ENCODE data around the gene ESYT2. TPM values are rescaled to one million over a fixed set of nuclear protein-coding genes. Genes with fewer than 3 reads are reported as not detected.

Gene ESYT2
- total RNA-seq, 1 donor from 2014 or later = 61.3 TPM

- Mint-ChIP-seq H3K4me1 (peaks cover 7% of the 10 kb centered on the region), H3K27me3 (no peaks in the 10 kb centered on the region), H3K36me3 (ENCODE audit: low read depth) (peaks cover 33% of the 10 kb centered on the region), H3K9me3 (no peaks in the 10 kb centered on the region), H3K4me3 (no peak overlapping the region), H3K27ac (peak overlapping the region; percentile 67)
- intact Hi-C loops (cut with micrococcal nuclease) = no loop called here
- peak; percentile 50 for DNase-seq
Observed at GRCh38 chr7:158729646-158730382, 99.5 kb downstream of the ESYT2 start.

DNA sequence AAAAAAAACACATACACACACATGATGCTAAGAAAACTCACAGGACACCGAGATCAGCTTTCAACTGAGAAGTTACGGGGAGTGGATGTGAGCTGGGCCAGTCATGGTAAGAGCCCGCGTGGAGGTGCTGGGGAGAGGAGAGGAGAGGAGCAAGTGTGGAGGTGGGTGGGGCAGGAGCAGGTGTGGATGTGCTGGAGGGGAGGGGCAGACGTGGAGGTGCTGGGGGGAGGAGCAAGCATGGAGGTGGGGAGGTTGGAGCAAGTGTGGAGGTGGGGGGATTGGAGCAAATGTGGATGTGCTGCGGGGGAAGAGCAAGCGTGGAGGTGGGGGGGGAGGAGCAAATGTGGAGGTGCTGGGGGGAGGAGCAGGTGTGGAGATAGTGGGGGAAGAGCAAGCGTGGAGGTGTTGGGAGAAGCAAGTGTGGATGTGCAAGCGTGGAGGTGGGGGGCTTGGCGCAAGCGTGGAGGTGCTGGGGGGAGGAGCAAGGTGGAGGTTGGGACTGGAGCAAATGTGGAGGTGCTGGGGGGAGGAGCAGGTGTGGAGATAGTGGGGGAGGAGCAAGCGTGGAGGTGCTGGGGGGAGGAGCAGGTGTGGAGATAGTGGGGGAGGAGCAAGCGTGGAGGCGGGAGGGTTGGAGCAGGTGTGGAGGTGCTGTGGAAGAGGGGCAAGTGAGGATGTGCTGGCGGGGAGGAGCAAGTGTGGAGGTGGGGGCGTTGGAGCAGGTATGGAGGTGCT, 100.2 kb downstream of the ESYT2 start:
- intact Hi-C loops (cut with micrococcal nuclease) = no loop called here
- Mint-ChIP-seq H3K9me3 (no peaks in the 10 kb centered on the region), H3K27me3 (no peaks in the 10 kb centered on the region), H3K27ac (no peak overlapping the region), H3K4me3 (no peak overlapping the region), H3K36me3 (ENCODE audit: low read depth) (peaks cover 25% of the 10 kb centered on the region), H3K4me1 (peaks cover 6% of the 10 kb centered on the region)
- peak; percentile 47 for DNase-seq

DNA sequence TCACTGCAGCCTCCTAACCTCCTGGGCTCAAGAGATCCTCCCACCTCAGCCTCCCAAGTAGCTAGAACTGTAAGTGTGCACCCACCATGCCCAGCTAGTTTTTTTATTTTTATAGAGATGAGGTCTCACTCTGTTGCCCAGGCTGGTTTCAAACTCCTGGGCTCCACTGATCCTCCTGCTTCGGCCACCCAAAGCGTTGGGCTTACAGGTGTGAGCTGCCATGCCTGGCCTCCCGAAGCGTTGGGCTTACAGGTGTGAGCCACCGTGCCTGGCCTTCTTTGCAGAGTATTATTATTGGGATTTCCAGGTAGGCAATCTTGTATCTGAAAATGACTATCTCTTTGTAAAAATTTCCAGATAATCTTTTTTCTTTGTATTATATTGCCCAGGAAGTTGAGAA, 101.6 kb downstream of the ESYT2 start:
- H3K4me1 Mint-ChIP-seq = peaks cover 6% of the 10 kb centered on the region
- H3K36me3 Mint-ChIP-seq (ENCODE audit: low read depth) = peaks cover 19% of the 10 kb centered on the region
- H3K4me3 Mint-ChIP-seq = no peak overlapping the region
- no peak overlapping the region for H3K27ac Mint-ChIP-seq
- no peaks in the 10 kb centered on the region for H3K27me3 Mint-ChIP-seq
- no peaks in the 10 kb centered on the region for H3K9me3 Mint-ChIP-seq
- peak; percentile 34 for DNase-seq
- intact Hi-C loops (cut with micrococcal nuclease) = no loop called here

DNA sequence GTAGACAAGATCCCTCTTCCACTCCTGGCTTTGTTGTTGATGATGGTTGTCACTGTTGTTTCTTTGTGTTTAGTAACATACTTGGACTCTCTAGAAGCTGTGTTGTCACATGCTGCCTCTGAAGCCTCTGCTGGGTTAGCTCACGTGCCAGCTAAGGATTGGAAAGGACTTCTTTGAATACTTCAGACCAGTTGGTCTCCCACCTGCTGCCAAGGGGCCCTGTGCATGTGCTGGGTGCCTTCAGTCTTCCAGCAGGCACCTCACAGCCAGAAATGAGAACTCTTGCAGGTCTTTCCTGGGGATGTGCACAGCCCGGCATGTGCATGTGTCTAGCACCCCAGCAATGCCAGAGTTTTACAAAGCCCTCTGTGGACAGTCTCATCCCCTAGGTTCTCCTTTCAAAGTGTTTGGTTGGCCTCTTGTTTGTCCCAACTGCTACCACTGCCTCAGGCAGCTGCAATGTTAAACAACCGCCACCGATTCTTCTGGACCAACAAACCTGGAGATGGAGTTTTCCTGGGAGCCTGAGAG, 103.0 kb downstream of the ESYT2 start:
- H3K27ac Mint-ChIP-seq = no peak overlapping the region
- no peaks in the 10 kb centered on the region for H3K27me3 Mint-ChIP-seq
- H3K9me3 Mint-ChIP-seq = no peaks in the 10 kb centered on the region
- peaks cover 6% of the 10 kb centered on the region for H3K4me1 Mint-ChIP-seq
- no peak overlapping the region for H3K4me3 Mint-ChIP-seq
- H3K36me3 Mint-ChIP-seq (ENCODE audit: low read depth) = peaks cover 17% of the 10 kb centered on the region
- DNase-seq = peak; percentile 56
- intact Hi-C loops (cut with micrococcal nuclease) = no loop called here

GRCh38 chr7:158725506-158725800, 103.9 kb downstream of the ESYT2 start:
- intact Hi-C loops (cut with micrococcal nuclease) = no loop called here
- no peaks in the 10 kb centered on the region for H3K9me3 Mint-ChIP-seq
- no peak overlapping the region for H3K27ac Mint-ChIP-seq
- H3K4me1 Mint-ChIP-seq = peaks cover 3% of the 10 kb centered on the region
- peaks cover 12% of the 10 kb centered on the region for H3K36me3 Mint-ChIP-seq (ENCODE audit: low read depth)
- DNase-seq = no peak
- no peak overlapping the region for H3K4me3 Mint-ChIP-seq
- H3K27me3 Mint-ChIP-seq = no peaks in the 10 kb centered on the region

DNA sequence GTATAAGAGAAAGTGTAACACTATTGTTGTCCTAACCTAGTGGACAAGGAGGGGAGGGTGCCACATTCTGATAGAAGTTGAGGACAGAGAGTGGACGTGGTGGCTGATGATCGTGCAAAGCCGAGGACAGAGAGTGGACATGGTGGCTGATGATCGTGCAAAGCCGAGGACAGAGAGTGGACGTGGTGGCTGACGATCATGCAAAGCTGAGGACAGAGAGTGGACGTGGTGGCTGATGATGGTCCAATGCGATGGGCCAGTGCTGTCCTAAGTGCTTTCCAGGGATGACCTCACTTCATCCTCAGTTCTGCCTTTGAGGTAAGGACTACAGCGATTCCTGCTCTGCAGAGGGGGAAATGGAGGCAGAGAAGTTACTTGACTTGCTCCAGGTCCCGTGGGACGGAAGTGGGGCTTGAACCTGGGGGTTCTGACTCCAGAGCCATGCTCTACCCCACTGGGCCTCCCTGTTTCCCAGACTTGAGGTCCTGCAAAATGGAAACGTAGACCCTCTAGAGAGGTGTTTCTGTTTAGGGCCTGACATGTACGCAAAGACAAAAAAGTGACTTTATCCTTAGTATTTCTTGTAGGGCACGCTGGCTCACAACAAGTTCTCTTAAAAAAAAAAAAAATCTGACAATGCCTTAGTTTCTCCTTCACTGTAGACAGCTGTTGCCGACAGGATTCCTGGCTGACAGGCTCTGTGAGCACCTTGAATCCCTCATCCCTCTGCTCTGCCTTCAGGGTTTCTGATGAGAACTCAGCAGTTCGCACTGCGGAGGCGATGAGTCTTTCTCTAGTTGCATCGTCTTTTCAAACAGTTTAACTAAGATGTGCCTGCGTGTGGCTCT, 104.4 kb downstream of the ESYT2 start:
- no peaks in the 10 kb centered on the region for H3K27me3 Mint-ChIP-seq
- H3K9me3 Mint-ChIP-seq = no peaks in the 10 kb centered on the region
- intact Hi-C loops (cut with micrococcal nuclease) = no loop called here

DNA sequence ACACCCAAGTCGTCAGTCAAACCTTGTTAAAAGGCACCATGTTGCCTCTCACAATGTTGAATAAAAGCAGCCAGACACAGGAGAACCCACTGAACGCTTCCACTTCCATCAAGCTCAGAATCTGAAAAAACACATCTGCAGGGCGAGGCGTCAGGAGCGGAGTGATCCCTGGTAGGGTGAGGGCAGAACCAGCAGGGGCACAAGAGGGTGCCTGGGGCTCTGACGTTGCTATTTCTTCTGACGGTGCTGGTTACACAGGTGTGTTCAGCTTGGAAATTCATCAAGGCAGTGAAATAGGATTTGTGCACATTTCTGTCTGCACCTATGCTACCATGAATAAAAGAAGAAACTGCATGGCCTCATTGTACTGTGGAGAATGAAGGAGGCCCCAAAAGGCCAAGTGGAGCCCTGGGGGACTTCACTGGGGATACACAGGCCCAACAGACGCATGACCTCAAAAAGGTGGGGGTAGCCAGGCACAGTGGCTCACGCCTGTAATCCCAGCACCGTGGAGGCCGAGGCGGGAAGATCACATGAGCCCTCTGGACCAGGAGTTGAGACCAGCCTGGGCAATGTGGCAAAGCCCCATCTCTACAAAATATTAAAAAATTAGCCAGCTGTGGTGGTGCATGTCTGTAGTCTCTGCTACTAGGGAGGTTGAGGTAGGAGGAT, 105.5 kb downstream of the ESYT2 start:
- intact Hi-C loops (cut with micrococcal nuclease) = no loop called here
- H3K27ac Mint-ChIP-seq = no peak overlapping the region
- H3K9me3 Mint-ChIP-seq = no peaks in the 10 kb centered on the region
- H3K4me3 Mint-ChIP-seq = no peak overlapping the region
- peak; percentile 53 for DNase-seq
- peaks cover 3% of the 10 kb centered on the region for H3K27me3 Mint-ChIP-seq
- peaks cover 2% of the 10 kb centered on the region for H3K36me3 Mint-ChIP-seq (ENCODE audit: low read depth)
- no peaks in the 10 kb centered on the region for H3K4me1 Mint-ChIP-seq

More for the DNA sequence above, 104.4 kb downstream of the ESYT2 start:
- no peak overlapping the region for H3K27ac Mint-ChIP-seq
- H3K36me3 Mint-ChIP-seq (ENCODE audit: low read depth) = peaks cover 6% of the 10 kb centered on the region
- no peak overlapping the region for H3K4me3 Mint-ChIP-seq
- DNase-seq = peak; percentile 55
- no peaks in the 10 kb centered on the region for H3K4me1 Mint-ChIP-seq

GRCh38 chr7:158723266-158723665, 106.0 kb downstream of the ESYT2 start:
- Mint-ChIP-seq H3K27ac (no peak overlapping the region), H3K4me1 (no peaks in the 10 kb centered on the region), H3K4me3 (no peak overlapping the region), H3K9me3 (no peaks in the 10 kb centered on the region), H3K36me3 (ENCODE audit: low read depth) (no peaks in the 10 kb centered on the region), H3K27me3 (peaks cover 8% of the 10 kb centered on the region)
- intact Hi-C loops (cut with micrococcal nuclease) = no loop called here
- DNase-seq = peak; percentile 55

- peaks cover 12% of the 10 kb centered on the region for H3K27me3 Mint-ChIP-seq
- DNase-seq = peak; percentile 54
- intact Hi-C loops (cut with micrococcal nuclease) = no loop called here
- no peaks in the 10 kb centered on the region for H3K4me1 Mint-ChIP-seq
- no peaks in the 10 kb centered on the region for H3K36me3 Mint-ChIP-seq (ENCODE audit: low read depth)
- no peak overlapping the region for H3K27ac Mint-ChIP-seq
- no peak overlapping the region for H3K4me3 Mint-ChIP-seq
- no peaks in the 10 kb centered on the region for H3K9me3 Mint-ChIP-seq
Observed at GRCh38 chr7:158722574-158723237, 106.6 kb downstream of the ESYT2 start.

DNA sequence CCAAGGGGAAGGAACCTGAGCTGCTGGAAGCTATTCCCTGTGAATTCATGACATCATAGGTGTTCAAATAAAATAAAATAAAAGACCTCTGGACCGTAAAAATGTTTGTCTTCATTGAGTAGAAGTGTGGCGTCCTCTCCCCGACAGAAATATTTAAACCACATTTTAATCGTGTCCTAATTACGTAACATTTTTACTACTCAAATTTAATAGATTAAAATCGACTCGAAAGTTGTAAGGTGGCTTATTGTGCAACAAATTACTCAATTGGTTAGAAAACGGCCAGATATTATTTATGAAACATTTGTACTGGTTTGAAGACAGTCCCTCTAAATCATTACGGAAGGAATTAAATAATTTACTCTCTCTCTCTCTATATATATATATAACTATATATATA, 109.2 kb downstream of the ESYT2 start:
- intact Hi-C loops (cut with micrococcal nuclease) = no loop called here
- Mint-ChIP-seq H3K4me1 (peaks cover 3% of the 10 kb centered on the region), H3K27ac (no peak overlapping the region), H3K27me3 (peaks cover 28% of the 10 kb centered on the region), H3K4me3 (no peak overlapping the region), H3K36me3 (ENCODE audit: low read depth) (no peaks in the 10 kb centered on the region), H3K9me3 (no peaks in the 10 kb centered on the region)
- DNase-seq = no peak

GRCh38 chr7:158716802-158717201, 112.5 kb downstream of the ESYT2 start:
- Mint-ChIP-seq H3K9me3 (no peaks in the 10 kb centered on the region), H3K27me3 (peaks cover 28% of the 10 kb centered on the region), H3K36me3 (ENCODE audit: low read depth) (peaks cover 4% of the 10 kb centered on the region), H3K27ac (no peak overlapping the region), H3K4me3 (no peak overlapping the region), H3K4me1 (peaks cover 7% of the 10 kb centered on the region)
- peak; percentile 49 for DNase-seq
- intact Hi-C loops (cut with micrococcal nuclease) = no loop called here

GRCh38 chr7:158710651-158711102, 118.6 kb downstream of the ESYT2 start:
- intact Hi-C loops (cut with micrococcal nuclease) = no loop called here
- Mint-ChIP-seq H3K4me1 (peaks cover 17% of the 10 kb centered on the region), H3K36me3 (ENCODE audit: low read depth) (peaks cover 9% of the 10 kb centered on the region), H3K9me3 (peaks cover 11% of the 10 kb centered on the region), H3K27me3 (no peaks in the 10 kb centered on the region), H3K27ac (peak overlapping the region; percentile 56), H3K4me3 (peak overlapping the region; percentile 55)
- peak; percentile 62 for DNase-seq

DNA sequence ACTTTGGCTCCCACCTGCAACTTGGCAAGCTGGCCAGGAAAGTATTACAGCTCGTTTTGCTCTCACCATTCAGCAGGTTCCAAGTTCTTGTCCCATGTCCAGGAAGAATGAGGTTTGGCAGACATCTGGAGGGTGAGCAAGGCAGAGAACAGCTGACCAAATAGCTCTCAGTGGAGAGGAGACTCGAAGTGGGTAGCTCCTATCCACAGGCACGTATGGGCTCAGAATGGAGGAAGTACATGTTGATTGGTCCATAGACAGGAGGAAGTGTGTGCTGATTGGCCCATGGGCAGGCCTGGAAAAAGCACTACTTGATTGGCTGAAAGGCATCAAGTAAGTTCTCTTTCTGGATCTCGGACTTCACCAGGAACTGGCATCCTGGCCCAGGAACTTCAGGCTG, 121.7 kb downstream of the ESYT2 start:
- peaks cover 31% of the 10 kb centered on the region for H3K4me1 Mint-ChIP-seq

More for the DNA sequence above, 121.7 kb downstream of the ESYT2 start:
- H3K9me3 Mint-ChIP-seq = peaks cover 11% of the 10 kb centered on the region
- H3K27me3 Mint-ChIP-seq = no peaks in the 10 kb centered on the region
- H3K4me3 Mint-ChIP-seq = no peak overlapping the region
- DNase-seq = no peak
- intact Hi-C loops (cut with micrococcal nuclease) = loop anchor here (10.0 kb wide), 2 partner anchors 67 to 1573 kb away; partner anchors contain the start of gene UBE3C
- peaks cover 13% of the 10 kb centered on the region for H3K36me3 Mint-ChIP-seq (ENCODE audit: low read depth)
- H3K27ac Mint-ChIP-seq = no peak overlapping the region

Measured in activated CD4-positive, alpha-beta T cell treated with anti-CD3 and anti-CD28 coated beads, Interleukin-2, amount 10 ng/mL, durations not matched to agents 24 days and 14 days (primary cell).